HepG2 (cell line): ENCODE measurements around the gene RBM12. TPM values are rescaled to one million over a fixed set of nuclear protein-coding genes. Genes with fewer than 3 reads are reported as not detected.

Experiments
- ATAC-seq: fragments of 200-7000 bp; cut with Tn5 transposase; 3 replicates; pipeline ENCODE4 v1.9.1; 2020; ENCODE audit warnings: mild to moderate bottlenecking, moderate library complexity
- BruUV-seq: library from RNA; stranded (reverse); fragments of 400-500 nt; replicated peaks from 2 replicates; lab custom pipeline; 2021; lab: Mats Ljungman, UMichigan
- CTCF ChIA-PET: fragments of 300-600 bp; formaldehyde crosslinking; extraction: SDS; loops from one replicate; lab custom pipeline; 2021; ENCODE audit warnings: low total read pairs, inconsistent platforms, low intra/inter-chr PET ratio; lab: Yijun Ruan, JAX
- POLR2A ChIA-PET: fragments of 350-600 bp; sonication (Branson Sonifier 250); formaldehyde crosslinking; loops from one replicate; lab custom pipeline; 2020; ENCODE audit warnings: antibody characterized with exemption, inconsistent platforms; lab: Yijun Ruan, JAX
- DNase-seq: peaks from one replicate; pipeline ENCODE4 v3.0.0-alpha.2; 2015; ENCODE audit warnings: low spot score
- FAIRE-seq: peaks from 3 replicates; lab custom pipeline; 2011; peaks lifted over from hg19 to GRCh38; lab: Jason Lieb, UNC
- H2AFZ ChIP-seq: one replicate; pipeline ENCODE4 v1.6.1; 2011; ENCODE audit warnings: low read length, inconsistent platforms
- H3K27ac ChIP-seq: fragments of 300-600 bp; 3 replicates; pipeline ENCODE4 v1.8.0; 2011; ENCODE audit warnings: mixed run types, mild to moderate bottlenecking, mixed read lengths, low read length, inconsistent platforms; ENCODE audit not compliant: insufficient read depth; ENCODE audit errors: extremely low read length
- H3K27me3 ChIP-seq, 2 experiments: fragments of 200-600 bp in 1 of 2; 2 replicates in 1 of 2; 3 replicates in 1 of 2; pipeline versions ENCODE4 v1.6.0 to v1.8.0; 2011; ENCODE audit warnings: low read length in 2 of 2, mild to moderate bottlenecking in 2 of 2, moderate library complexity in 2 of 2, inconsistent platforms in 1 of 2; ENCODE audit not compliant: insufficient read depth in 2 of 2, control insufficient read depth in 1 of 2
- H3K36me3 ChIP-seq, 2 experiments: fragments of 200-600 bp in 1 of 2; replicated peaks in 1 of 2; 2 replicates in 1 of 2; 3 replicates in 1 of 2; pipeline versions ENCODE4 v1.5.1 to v1.8.0; 2011; ENCODE audit warnings: low read length in 2 of 2, inconsistent platforms in 1 of 2; ENCODE audit not compliant: insufficient read depth in 2 of 2, control insufficient read depth in 1 of 2
- H3K4me1 ChIP-seq: 2 replicates; pipeline ENCODE4 v1.5.1; 2012; ENCODE audit warnings: low read length, inconsistent platforms; ENCODE audit not compliant: insufficient read depth
- H3K4me2 ChIP-seq: 2 replicates; pipeline ENCODE4 v1.6.0; 2011; ENCODE audit warnings: low read depth, low read length, inconsistent platforms
- H3K4me3 ChIP-seq, 3 experiments: fragments of 200-600 bp in 1 of 3; sonication (generic), shearing (Covaris generic) in 1 of 3; replicated peaks in 1 of 3; 2 replicates each; pipeline ENCODE4 v1.5.1; 2011 to 2016; ENCODE audit warnings: low read length in 3 of 3, inconsistent platforms in 2 of 3, low read depth in 2 of 3, mild to moderate bottlenecking in 2 of 3, control low read depth in 1 of 3, mixed read lengths in 1 of 3; ENCODE audit not compliant: insufficient read depth in 1 of 3
- H3K79me2 ChIP-seq: one replicate; pipeline ENCODE4 v1.6.1; 2011; ENCODE audit warnings: low read length, inconsistent platforms; ENCODE audit not compliant: insufficient read depth
- H3K9ac ChIP-seq: 2 replicates; pipeline ENCODE4 v1.6.0; 2011; ENCODE audit warnings: mild to moderate bottlenecking, low read depth, low read length, inconsistent platforms; ENCODE audit not compliant: insufficient read depth
- H3K9me3 ChIP-seq: 2 replicates; pipeline ENCODE4 v1.5.1; 2012; ENCODE audit warnings: mild to moderate bottlenecking, low read length
- H4K20me1 ChIP-seq: 2 replicates; pipeline ENCODE4 v1.6.0; 2011; ENCODE audit warnings: inconsistent platforms, mild to moderate bottlenecking, low read length, moderate library complexity; ENCODE audit not compliant: insufficient read depth
- ADNP ChIP-seq: sonication (generic); formaldehyde crosslinking; IDR thresholded peaks from 2 replicates; pipeline ENCODE4 v1.4.0; 2020; ENCODE audit warnings: missing genetic modification reagents
- ARID2 ChIP-seq: sonication (generic); formaldehyde crosslinking; IDR thresholded peaks from 2 replicates; pipeline ENCODE4 v1.8.1; 2022; ENCODE audit warnings: mild to moderate bottlenecking, missing genetic modification reagents, borderline replicate concordance
- CEBPB ChIP-seq: IDR thresholded peaks from 2 replicates; pipeline ENCODE4 v1.6.1; 2011; ENCODE audit warnings: low read depth, low read length, improper control_type of control experiment, borderline replicate concordance
- CEBPG ChIP-seq: IDR thresholded peaks from 2 replicates; pipeline ENCODE4 v1.6.1; 2016
- ELF4 ChIP-seq: sonication (generic); formaldehyde crosslinking; IDR thresholded peaks from 2 replicates; pipeline ENCODE4 v1.5.0; 2020; ENCODE audit warnings: missing genetic modification reagents, mild to moderate bottlenecking, moderate library complexity, borderline replicate concordance
- GTF3A ChIP-seq: sonication (generic); formaldehyde crosslinking; conservative IDR thresholded peaks from 2 replicates; pipeline ENCODE4 v1.4.0; 2020; ENCODE audit warnings: mild to moderate bottlenecking, missing genetic modification reagents
- HNF1A ChIP-seq, 2 experiments: sonication (generic) in 1 of 2; formaldehyde crosslinking in 1 of 2; IDR thresholded peaks; 2 replicates each; pipeline versions ENCODE4 v1.4.0 to v1.6.1; 2016 to 2020; ENCODE audit warnings: borderline replicate concordance in 1 of 2, low read depth in 1 of 2, mild to moderate bottlenecking in 1 of 2, missing genetic modification reagents in 1 of 2
- ONECUT2 ChIP-seq: sonication (generic); formaldehyde crosslinking; IDR thresholded peaks from 2 replicates; pipeline ENCODE4 v1.4.0; 2020; ENCODE audit warnings: missing genetic modification reagents
- PAWR ChIP-seq: sonication (generic); formaldehyde crosslinking; IDR thresholded peaks from 2 replicates; pipeline ENCODE4 v1.4.0; 2020; ENCODE audit warnings: missing genetic modification reagents, mild to moderate bottlenecking, borderline replicate concordance
- RBM22 ChIP-seq: fragments of 200-400 bp; formaldehyde crosslinking; optimal IDR thresholded peaks from 2 replicates; pipeline ENCODE3; 2017; ENCODE audit warnings: mild to moderate bottlenecking, low read length, moderate library complexity
- TCF12 ChIP-seq, 2 experiments: fragments of 450-650 bp in 1 of 2; sonication (generic) in 1 of 2; formaldehyde crosslinking in 1 of 2; IDR thresholded peaks; 2 replicates each; pipeline versions ENCODE4 v1.6.1 to v1.8.0; 2017 to 2022; ENCODE audit warnings: antibody characterized with exemption in 1 of 2, mild to moderate bottlenecking in 1 of 2, missing genetic modification reagents in 1 of 2, moderate library complexity in 1 of 2
- THAP8 ChIP-seq: sonication (generic); formaldehyde crosslinking; IDR thresholded peaks from 2 replicates; pipeline ENCODE4 v1.5.1; 2020; ENCODE audit warnings: missing genetic modification reagents, mild to moderate bottlenecking, borderline replicate concordance
- UBTF ChIP-seq: sonication (generic); formaldehyde crosslinking; IDR thresholded peaks from 2 replicates; pipeline ENCODE4 v1.4.0; 2020; ENCODE audit warnings: mild to moderate bottlenecking, missing genetic modification reagents
- ZNF639 ChIP-seq: conservative IDR thresholded peaks from 2 replicates; pipeline ENCODE4 v1.6.1; 2018; ENCODE audit warnings: missing genetic modification reagents
- ZNF83 ChIP-seq: sonication (generic); formaldehyde crosslinking; IDR thresholded peaks from 2 replicates; pipeline ENCODE4 v1.4.0; 2020; ENCODE audit warnings: missing genetic modification reagents, mild to moderate bottlenecking, borderline replicate concordance
- WGBS: methylation state at CpG from one replicate; pipeline ENCODE4 v1.1.6; 2017; ENCODE audit warnings: low lambda C conversion rate; 5-methylcytosine and 5-hydroxymethylcytosine counted together
- in situ Hi-C: cut with HindIII; loops from 2 replicates; pipeline ENCODE4 v1.10.0; 2017; ENCODE audit warnings: low pct_unique_long_range_greater_than_20kb; ENCODE audit not compliant: extremely low pct_ligation_motif_present
- intact Hi-C: fragments of 100-400 bp; cut with micrococcal nuclease; formaldehyde crosslinking; loops from one replicate; pipeline ENCODE4 v1.10.0; 2022; ENCODE audit not compliant: unreplicated experiment
- polyA plus RNA-seq, 8 experiments: library from polyadenylated mRNA; depleted of rRNA in 3 of 8; stranded (reverse) in 7 of 8; unstranded in 1 of 8; fragments of >200 nt; fragmentation: Illumina TruSeq in 4 of 8; extraction: Trizol in 4 of 8; gene quantifications; 2 replicates each; pipeline versions ENCODE4 v1.2.1 to v1.2.3, GENCODE V29; 2011 to 2016; ENCODE audit warnings: low read depth in 4 of 8, missing spikeins in 1 of 8, mixed read lengths in 1 of 8; ENCODE audit not compliant: insufficient read depth in 1 of 8
- total RNA-seq, 5 experiments: library from RNA; depleted of rRNA; stranded (reverse); fragments of >200 nt; fragmentation: Illumina TruSeq; extraction: Trizol; gene quantifications; 2 replicates each; pipeline ENCODE4 v1.2.3, GENCODE V29; 2016; ENCODE audit warnings: low read depth in 1 of 5

RBM12 gene
- total and polyA plus RNA-seq, 2 of the 13 experiments (the other 11 are each of a cell fraction or from before 2014, with no cell fraction given): 97.9 to 104 TPM

- peaks cover 99% of the 10 kb centered on the region for H3K79me2 ChIP-seq
- no peak overlapping the region for H2AFZ ChIP-seq
- no peaks in the 10 kb centered on the region for H3K9me3 ChIP-seq
- TF ChIP-seq ARID2 (CRISPR knock-in tag) (no peak), PAWR (CRISPR knock-in tag) (0 out of 2 replicates have a peak, but pooled peaks have one; percentile 25), GTF3A (CRISPR knock-in tag) (0 out of 2 replicates have a peak, but pooled peaks have one; percentile 28), RBM22 (peak; percentile 63), THAP8 (CRISPR knock-in tag) (no peak), UBTF (CRISPR knock-in tag) (no peak), ONECUT2 (CRISPR knock-in tag) (no peak), ELF4 (no peak), ADNP (no peak), HNF1A (IDR thresholded peaks at IDR 0.05; ENCODE audit: low read depth) (no peak), HNF1A (CRISPR knock-in tag; IDR thresholded peaks at IDR 0.05; ENCODE audit: borderline replicate concordance) (0 out of 2 replicates have a peak, but pooled peaks have one; percentile 16), TCF12 (IDR thresholded peaks at IDR 0.05) (no peak), TCF12 (CRISPR knock-in tag; IDR thresholded peaks at IDR 0.05) (no peak), CEBPG (peak; percentile 3; the same call in 1 of the 2 replicates), CEBPB (no peak), ZNF83 (CRISPR knock-in tag) (no peak), ZNF639 (CRISPR knock-in tag) (no peak)
- in situ Hi-C loops: no loop called here
- 94% methylated on average over 4 of the region's 4 CpGs for whole genome bisulfite sequencing
- POLR2A ChIA-PET: no interaction called here
- H3K4me2 ChIP-seq: no peak overlapping the region
- no peak overlapping the region for H3K4me3 ChIP-seq
- ATAC-seq (no peak), DNase-seq (no peak), FAIRE-seq (no peak)
- intact Hi-C loops: no loop called here
- H3K9ac ChIP-seq: no peak overlapping the region
- peaks cover 50% of the 10 kb centered on the region for H4K20me1 ChIP-seq
- CTCF ChIA-PET: no interaction called here
- no peak overlapping the region for H3K27ac ChIP-seq
- H3K4me1 ChIP-seq: peaks cover 17% of the 10 kb centered on the region
- H3K36me3 ChIP-seq: no peaks in the 10 kb centered on the region; a peak in 1 of 5 replicates
- TSS peak; percentile 2 for BruUV-seq
- no peaks in the 10 kb centered on the region for H3K27me3 ChIP-seq
Measured at GRCh38 chr20:35641743-35642142, 23.0 kb downstream of the RBM12 start.
